CD4-positive, alpha-beta memory T cell (primary cell): Measurements from ENCODE around the gene ABHD11. TPM values are rescaled to one million over a fixed set of nuclear protein-coding genes. Genes with fewer than 3 reads are reported as not detected.
"Not testable (repeated sequence)": the region's sequence is repeated elsewhere in the genome, so short reads cannot be mapped to it uniquely, and the experiment has no call there.

Experiments
- CTCF ChIA-PET: fragments of 350-600 bp; sonication (Branson Sonifier 250); formaldehyde crosslinking; loops from one replicate; lab custom pipeline; 2021; ENCODE audit warnings: inconsistent platforms; ENCODE audit not compliant: partially characterized antibody; lab: Charles Lee
- POLR2A ChIA-PET: fragments of 350-600 bp; sonication (Branson Sonifier 250); formaldehyde crosslinking; loops from one replicate; lab custom pipeline; 2021; ENCODE audit not compliant: partially characterized antibody; lab: Charles Lee
- DNase-seq, 5 donors: peaks; one replicate each; pipeline versions ENCODE4 v3.0.0 to v3.0.0-alpha.2; 2020 to 2022; ENCODE audit warnings: mixed read lengths in 1 of 5
- H3K27ac ChIP-seq: one replicate; pipeline ENCODE4 v1.7.0; 2013; ENCODE audit warnings: low read depth, low read length
- H3K27me3 ChIP-seq: 2 replicates; pipeline ENCODE4 v1.7.0; 2013; ENCODE audit warnings: mild to moderate bottlenecking, low read length, moderate library complexity; ENCODE audit not compliant: insufficient read depth
- H3K36me3 ChIP-seq: 2 replicates; pipeline ENCODE4 v1.7.0; 2013; ENCODE audit warnings: mild to moderate bottlenecking, low read length, moderate library complexity; ENCODE audit not compliant: insufficient read depth
- H3K4me1 ChIP-seq: 2 replicates; pipeline ENCODE4 v1.7.0; 2013; ENCODE audit warnings: mild to moderate bottlenecking, low read length, moderate library complexity; ENCODE audit not compliant: insufficient read depth
- H3K4me3 ChIP-seq, 2 donors: one replicate each; pipeline ENCODE4 v1.7.0; 2013; ENCODE audit warnings: low read length in 2 of 2, mild to moderate bottlenecking in 1 of 2
- H3K9me3 ChIP-seq, 2 donors: one replicate each; pipeline ENCODE4 v1.7.0; 2013; ENCODE audit warnings: low read length in 2 of 2, control low read depth in 1 of 2; ENCODE audit not compliant: control insufficient read depth in 1 of 2
- H3K27ac Mint-ChIP-seq, 7 donors: one replicate each; pipeline ENCODE4 v1.8.0; 2020 to 2021; ENCODE audit warnings: mixed read lengths in 7 of 7, mild to moderate bottlenecking in 6 of 7, inconsistent platforms in 3 of 7, moderate library complexity in 3 of 7
- H3K27me3 Mint-ChIP-seq, 2 donors: one replicate each; pipeline ENCODE4 v1.8.0; 2020 to 2021; ENCODE audit warnings: mixed read lengths in 2 of 2
- H3K36me3 Mint-ChIP-seq, 2 donors: one replicate each; pipeline ENCODE4 v1.8.0; 2020 to 2021; ENCODE audit warnings: mixed read lengths in 2 of 2, inconsistent platforms in 1 of 2, mild to moderate bottlenecking in 1 of 2
- H3K4me1 Mint-ChIP-seq, 4 donors: one replicate each; pipeline ENCODE4 v1.8.0; 2020 to 2021; ENCODE audit warnings: mixed read lengths in 4 of 4, mild to moderate bottlenecking in 1 of 4
- H3K4me3 Mint-ChIP-seq, 8 donors: one replicate each; pipeline ENCODE4 v1.8.0; 2020 to 2021; ENCODE audit warnings: mixed read lengths in 8 of 8, mild to moderate bottlenecking in 7 of 8, moderate library complexity in 6 of 8, inconsistent platforms in 3 of 8
- H3K9me3 Mint-ChIP-seq, 8 donors: one replicate each; pipeline ENCODE4 v1.8.0; 2020 to 2021; ENCODE audit warnings: mixed read lengths in 8 of 8, mild to moderate bottlenecking in 5 of 8, inconsistent platforms in 3 of 8, moderate library complexity in 1 of 8
- intact Hi-C: fragments of 100-400 bp; cut with micrococcal nuclease; formaldehyde crosslinking; loops from one replicate; pipeline ENCODE4 v1.15.1; 2023
- polyA plus RNA-seq, 2 donors: library from polyadenylated mRNA; unstranded; fragments of 300-500 nt; fragmentation: Illumina TruSeq; gene quantifications; one replicate each; pipeline ENCODE4 v1.2.3, GENCODE V29; 2021
- total RNA-seq, 2 experiments: library from RNA; stranded (reverse); gene quantifications; one replicate each; pipeline ENCODE4 v1.2.3, GENCODE V29; 2021

The ABHD11 gene
- total and polyA plus RNA-seq, 4 experiments from 2014 or later, result 7.4 to 23.9 (median 17.7) TPM

GRCh38 chr7:73720443-73720842 lies 18.2 kb downstream of the ABHD11 start:
- DNase-seq, H3K27ac ChIP-seq, H3K9me3 ChIP-seq, H3K4me3 ChIP-seq, intact Hi-C loops, H3K36me3 ChIP-seq, H3K36me3 Mint-ChIP-seq, H3K27me3 ChIP-seq, H3K27me3 Mint-ChIP-seq, H3K9me3 Mint-ChIP-seq: not testable (repeated sequence)
- Mint-ChIP-seq H3K4me3 (peak overlapping the region; percentile 70 to 86 (median 82)), H3K27ac (peak overlapping the region in 4 of 7 donors; percentile 44 to 90 (median 72)), H3K4me1 (peaks cover 14 to 29% (median 20%) of the 10 kb centered on the region in 4 donors)
- ChIA-PET POLR2A (interaction anchor here (1.2 to 2.1 kb wide), 3 partner anchors 15 to 18 kb away, joined by 3 to 10 read pairs (median 7); partner anchors contain the start of gene ABHD11), CTCF (interaction anchor here (1.2 to 1.3 kb wide), 3 partner anchors 14 to 114 kb away, joined by 3 to 8 read pairs (median 4); no protein-coding TSS in a partner anchor)
- peaks cover 34% of the 10 kb centered on the region for H3K4me1 ChIP-seq

- Mint-ChIP-seq H3K27ac (peak overlapping the region in 4 of 7 donors; percentile 68 to 90 (median 70)), H3K36me3 (no peaks in the 10 kb centered on the region), H3K27me3 (peaks cover 0 to 2% of the 10 kb centered on the region in 2 donors), H3K9me3 (no peaks in the 10 kb centered on the region), H3K4me1 (peaks cover 14 to 29% (median 20%) of the 10 kb centered on the region in 4 donors), H3K4me3 (peak overlapping the region; percentile 70 to 86 (median 82))
- DNase-seq, result peak in 1 of 5 donors; percentile 25
- POLR2A ChIA-PET, result interaction anchor here (1.2 to 2.1 kb wide), 3 partner anchors 14 to 19 kb away, joined by 3 to 10 read pairs (median 7); partner anchors contain the start of gene ABHD11
- H3K27me3 ChIP-seq, result no peaks in the 10 kb centered on the region
- intact Hi-C loops, result loop anchor here (1.0 to 5.0 kb wide), 2 partner anchors 19 to 52 kb away; partner anchors contain the start of genes ABHD11 and VPS37D
- H3K4me1 ChIP-seq, result peaks cover 34% of the 10 kb centered on the region
- no peaks in the 10 kb centered on the region for H3K9me3 ChIP-seq
- no peak overlapping the region for H3K27ac ChIP-seq
- H3K4me3 ChIP-seq, result no peak overlapping the region
- CTCF ChIA-PET, result interaction anchor here (1.2 to 1.3 kb wide), 3 partner anchors 15 to 113 kb away, joined by 3 to 8 read pairs (median 4); no protein-coding TSS in a partner anchor
- no peaks in the 10 kb centered on the region for H3K36me3 ChIP-seq
These were observed 18.8 kb downstream of the ABHD11 start for GRCh38 chr7:73719806-73720169.

GRCh38 chr7:73718905-73719805 lies 19.4 kb downstream of the ABHD11 start, which contains the start of gene STX1A:
Gene STX1A (minus strand): TSS chr7:73719669. CDS start chr7:73719631, 38 bp downstream.
- Histone ChIP-seq H3K36me3 (no peaks in the 10 kb centered on the region), H3K4me3 (peak within 1 kb of the TSS; percentile 65 to 76), H3K27ac (peak within 1 kb of the TSS; percentile 46), H3K27me3 (no peaks in the 10 kb centered on the region), H3K9me3 (no peaks in the 10 kb centered on the region), H3K4me1 (peaks cover 34% of the 10 kb centered on the region)
- POLR2A ChIA-PET, result interaction anchor here (1.2 to 2.1 kb wide), 3 partner anchors 13 to 20 kb away, joined by 3 to 10 read pairs (median 7); partner anchors contain the start of gene ABHD11
- peak within 1 kb of the TSS; percentile 84 to 92 (median 91) for H3K4me3 Mint-ChIP-seq
- H3K36me3 Mint-ChIP-seq, result no peaks in the 10 kb centered on the region
- H3K27ac Mint-ChIP-seq, result peak within 1 kb of the TSS in 5 of 7 donors; percentile 68 to 90 (median 72)
- peak; percentile 65 to 78 (median 71) for DNase-seq
- H3K27me3 Mint-ChIP-seq, result no peaks in the 10 kb centered on the region
- H3K9me3 Mint-ChIP-seq, result no peaks in the 10 kb centered on the region
- peaks cover 13 to 29% (median 20%) of the 10 kb centered on the region in 4 donors for H3K4me1 Mint-ChIP-seq
- CTCF ChIA-PET, result interaction anchor here (1.2 to 1.3 kb wide), 2 partner anchors 16 to 104 kb away, joined by 3 to 8 read pairs; no protein-coding TSS in a partner anchor
- intact Hi-C loops, result loop anchor here (1.0 to 5.0 kb wide), 3 partner anchors 19 to 52 kb away; partner anchors contain the start of genes ABHD11, BUD23, DNAJC30 and VPS37D

- Histone ChIP-seq H3K9me3 (no peaks in the 10 kb centered on the region), H3K27me3 (no peaks in the 10 kb centered on the region), H3K4me3 (peak overlapping the region; percentile 65 to 76), H3K36me3 (no peaks in the 10 kb centered on the region), H3K4me1 (peaks cover 34% of the 10 kb centered on the region), H3K27ac (peak overlapping the region; percentile 46)
- intact Hi-C loops, result loop anchor here (1.0 to 5.0 kb wide), 2 partner anchors 35 to 51 kb away; partner anchors contain the start of genes BUD23, DNAJC30 and VPS37D
- H3K9me3 Mint-ChIP-seq, result no peaks in the 10 kb centered on the region
- DNase-seq, result peak in 2 of 5 donors; percentile 28 to 66
- H3K27me3 Mint-ChIP-seq, result no peaks in the 10 kb centered on the region
- H3K4me1 Mint-ChIP-seq, result peaks cover 13 to 29% (median 20%) of the 10 kb centered on the region in 4 donors
- peak overlapping the region; percentile 83 to 92 (median 91) for H3K4me3 Mint-ChIP-seq
- peak overlapping the region in 5 of 7 donors; percentile 15 to 96 (median 76) for H3K27ac Mint-ChIP-seq
- ChIA-PET CTCF (interaction anchor here (1.6 to 2.0 kb wide), 2 partner anchors 16 to 112 kb away, joined by 6 to 9 read pairs; no protein-coding TSS in a partner anchor), POLR2A (interaction anchor here (0.8 to 2.2 kb wide), 6 partner anchors 13 to 889 kb away, joined by 3 to 8 read pairs (median 4); partner anchors contain the start of genes ABHD11 and BAZ1B)
- no peaks in the 10 kb centered on the region for H3K36me3 Mint-ChIP-seq
These were observed 20.1 kb downstream of the ABHD11 start for GRCh38 chr7:73718438-73718881.

- H3K4me1 Mint-ChIP-seq, result peaks cover 14 to 29% (median 20%) of the 10 kb centered on the region in 4 donors
- Histone ChIP-seq H3K27me3 (no peaks in the 10 kb centered on the region), H3K27ac (peak overlapping the region; percentile 28), H3K4me3 (peak overlapping the region in 1 of 2 donors; percentile 76), H3K36me3 (no peaks in the 10 kb centered on the region), H3K9me3 (no peaks in the 10 kb centered on the region), H3K4me1 (peaks cover 34% of the 10 kb centered on the region)
- ChIA-PET CTCF (interaction anchor here (1.6 to 2.0 kb wide), 3 partner anchors 16 to 111 kb away, joined by 5 to 9 read pairs (median 6); no protein-coding TSS in a partner anchor), POLR2A (interaction anchor here (0.7 to 2.2 kb wide), 7 partner anchors 12 to 889 kb away, joined by 3 to 8 read pairs (median 4); partner anchors contain the start of genes ABHD11, BAZ1B, BUD23 and DNAJC30)
- H3K4me3 Mint-ChIP-seq, result peak overlapping the region; percentile 83 to 92 (median 91)
- peak overlapping the region; percentile 76 to 96 (median 93) for H3K27ac Mint-ChIP-seq
- peak; percentile 59 to 90 (median 71) for DNase-seq
- no peaks in the 10 kb centered on the region for H3K9me3 Mint-ChIP-seq
- intact Hi-C loops, result loop anchor here (1.0 to 5.0 kb wide), 2 partner anchors 35 to 51 kb away; partner anchors contain the start of genes BUD23, DNAJC30 and VPS37D
- H3K36me3 Mint-ChIP-seq, result no peaks in the 10 kb centered on the region
- H3K27me3 Mint-ChIP-seq, result no peaks in the 10 kb centered on the region
These were observed 20.6 kb downstream of the ABHD11 start for GRCh38 chr7:73717991-73718405.
